ENCODE results near the gene SPATA4. TPM values are rescaled to one million over a fixed set of nuclear protein-coding genes. Genes with fewer than 3 reads are reported as not detected.

The SPATA4 gene
- total RNA-seq, 1 donor, result 0.72 TPM

DNA sequence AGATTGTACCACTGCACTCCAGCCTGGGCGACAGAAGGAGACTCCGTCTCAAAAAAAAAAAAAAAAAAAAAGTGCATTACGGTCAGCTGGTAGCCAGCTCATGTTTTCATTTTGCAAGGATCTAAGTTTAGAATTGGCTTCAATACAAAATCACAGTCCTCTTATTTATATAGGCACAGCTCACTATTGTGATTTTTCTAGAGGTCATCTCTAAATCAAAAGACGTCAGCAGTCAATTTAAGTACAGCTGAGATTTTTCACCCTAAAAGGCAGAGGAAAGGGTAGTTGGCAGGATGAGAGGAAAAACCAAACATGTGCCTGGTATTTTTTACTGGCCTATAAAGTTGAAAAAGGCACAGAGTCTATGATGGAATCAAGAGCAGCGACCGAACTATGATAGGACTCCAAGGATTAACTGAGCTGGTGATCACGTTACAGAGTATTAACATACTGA lies 42.8 kb upstream of the SPATA4 start:
- Histone ChIP-seq H3K27ac (ENCODE audit: low read depth, low read length) (peak overlapping the region; percentile 92), H2AFZ (ENCODE audit: low read length) (no peak overlapping the region), H3K4me2 (ENCODE audit: insufficient read depth, low read length) (peak overlapping the region; percentile 56), H3K4me1 (ENCODE audit: insufficient read depth, low read length) (peaks cover 22% of the 10 kb centered on the region), H3K36me3 (ENCODE audit: insufficient read depth, low read length) (no peaks in the 10 kb centered on the region), H4K20me1 (ENCODE audit: insufficient read depth, low read length) (no peaks in the 10 kb centered on the region), H3K9me3 (ENCODE audit: low read depth, low read length) (no peaks in the 10 kb centered on the region), H3K79me2 (ENCODE audit: insufficient read depth, low read length) (no peaks in the 10 kb centered on the region), H3K4me3 (ENCODE audit: insufficient read depth, low read length) (no peak overlapping the region), H3K27me3 (ENCODE audit: insufficient read depth, low read length) (no peaks in the 10 kb centered on the region)
- peak; percentile 61 for DNase-seq (ENCODE audit: insufficient read length, low spot score, missing footprints)
- TF ChIP-seq, protein P1, sequence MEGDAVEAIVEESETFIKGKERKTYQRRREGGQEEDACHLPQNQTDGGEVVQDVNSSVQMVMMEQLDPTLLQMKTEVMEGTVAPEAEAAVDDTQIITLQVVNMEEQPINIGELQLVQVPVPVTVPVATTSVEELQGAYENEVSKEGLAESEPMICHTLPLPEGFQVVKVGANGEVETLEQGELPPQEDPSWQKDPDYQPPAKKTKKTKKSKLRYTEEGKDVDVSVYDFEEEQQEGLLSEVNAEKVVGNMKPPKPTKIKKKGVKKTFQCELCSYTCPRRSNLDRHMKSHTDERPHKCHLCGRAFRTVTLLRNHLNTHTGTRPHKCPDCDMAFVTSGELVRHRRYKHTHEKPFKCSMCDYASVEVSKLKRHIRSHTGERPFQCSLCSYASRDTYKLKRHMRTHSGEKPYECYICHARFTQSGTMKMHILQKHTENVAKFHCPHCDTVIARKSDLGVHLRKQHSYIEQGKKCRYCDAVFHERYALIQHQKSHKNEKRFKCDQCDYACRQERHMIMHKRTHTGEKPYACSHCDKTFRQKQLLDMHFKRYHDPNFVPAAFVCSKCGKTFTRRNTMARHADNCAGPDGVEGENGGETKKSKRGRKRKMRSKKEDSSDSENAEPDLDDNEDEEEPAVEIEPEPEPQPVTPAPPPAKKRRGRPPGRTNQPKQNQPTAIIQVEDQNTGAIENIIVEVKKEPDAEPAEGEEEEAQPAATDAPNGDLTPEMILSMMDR (IDR thresholded peaks at IDR 0.05; ENCODE audit: extremely low read depth, low read depth, low read length), result no peak

- Histone ChIP-seq H3K9me3 (ENCODE audit: low read depth, low read length) (no peaks in the 10 kb centered on the region), H3K4me1 (ENCODE audit: insufficient read depth, low read length) (peaks cover 22% of the 10 kb centered on the region), H3K27ac (ENCODE audit: low read depth, low read length) (peak overlapping the region; percentile 92), H3K4me2 (ENCODE audit: insufficient read depth, low read length) (peak overlapping the region; percentile 56), H4K20me1 (ENCODE audit: insufficient read depth, low read length) (no peaks in the 10 kb centered on the region), H3K4me3 (ENCODE audit: insufficient read depth, low read length) (no peak overlapping the region), H3K36me3 (ENCODE audit: insufficient read depth, low read length) (no peaks in the 10 kb centered on the region), H3K27me3 (ENCODE audit: insufficient read depth, low read length) (no peaks in the 10 kb centered on the region), H3K79me2 (ENCODE audit: insufficient read depth, low read length) (no peaks in the 10 kb centered on the region), H2AFZ (ENCODE audit: low read length) (peak overlapping the region; percentile 39)
- TF ChIP-seq, protein P1 (IDR thresholded peaks at IDR 0.05; ENCODE audit: extremely low read depth, low read depth, low read length), result no peak
- DNase-seq (ENCODE audit: insufficient read length, low spot score, missing footprints), result no peak
These were observed 41.6 kb upstream of the SPATA4 start for GRCh38 chr4:176236946-176237345.

- Histone ChIP-seq H3K4me1 (ENCODE audit: insufficient read depth, low read length) (no peaks in the 10 kb centered on the region), H3K4me3 (ENCODE audit: insufficient read depth, low read length) (no peak overlapping the region), H3K36me3 (ENCODE audit: insufficient read depth, low read length) (no peaks in the 10 kb centered on the region), H3K4me2 (ENCODE audit: insufficient read depth, low read length) (no peak overlapping the region), H3K9me3 (ENCODE audit: low read depth, low read length) (no peaks in the 10 kb centered on the region), H2AFZ (ENCODE audit: low read length) (peak overlapping the region; percentile 32), H3K27me3 (ENCODE audit: insufficient read depth, low read length) (no peaks in the 10 kb centered on the region), H3K79me2 (ENCODE audit: insufficient read depth, low read length) (no peaks in the 10 kb centered on the region), H4K20me1 (ENCODE audit: insufficient read depth, low read length) (no peaks in the 10 kb centered on the region), H3K27ac (ENCODE audit: low read depth, low read length) (no peak overlapping the region)
- no peak for DNase-seq (ENCODE audit: insufficient read length, low spot score, missing footprints)
- TF ChIP-seq, protein P1 (IDR thresholded peaks at IDR 0.05; ENCODE audit: extremely low read depth, low read depth, low read length), result no peak
These were observed 35.5 kb upstream of the SPATA4 start for GRCh38 chr4:176230836-176231235.

DNA sequence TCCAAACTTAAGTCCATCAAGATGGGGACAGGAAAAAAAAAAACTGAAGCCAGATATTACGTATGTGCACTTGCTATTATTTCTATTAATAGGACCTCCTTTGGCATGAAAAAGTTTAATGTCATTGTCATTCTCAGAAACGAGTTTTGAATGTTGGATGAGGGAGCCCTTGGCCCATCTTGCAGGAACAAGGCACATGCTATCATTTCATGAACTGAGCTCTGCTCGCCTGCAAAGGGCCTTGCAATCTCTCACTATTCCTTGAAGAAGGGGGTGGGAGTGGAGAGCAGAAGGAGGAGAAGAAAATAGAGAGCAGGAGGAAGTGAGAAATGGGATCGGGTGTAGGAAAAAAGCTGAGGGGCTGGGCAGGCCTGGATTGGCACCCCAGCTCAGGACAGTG lies 34.3 kb upstream of the SPATA4 start:
- Histone ChIP-seq H3K9me3 (ENCODE audit: low read depth, low read length) (no peaks in the 10 kb centered on the region), H3K36me3 (ENCODE audit: insufficient read depth, low read length) (no peaks in the 10 kb centered on the region), H2AFZ (ENCODE audit: low read length) (peak overlapping the region; percentile 48), H3K27ac (ENCODE audit: low read depth, low read length) (no peak overlapping the region), H3K4me1 (ENCODE audit: insufficient read depth, low read length) (no peaks in the 10 kb centered on the region), H3K4me3 (ENCODE audit: insufficient read depth, low read length) (no peak overlapping the region), H3K4me2 (ENCODE audit: insufficient read depth, low read length) (no peak overlapping the region), H4K20me1 (ENCODE audit: insufficient read depth, low read length) (no peaks in the 10 kb centered on the region), H3K79me2 (ENCODE audit: insufficient read depth, low read length) (no peaks in the 10 kb centered on the region), H3K27me3 (ENCODE audit: insufficient read depth, low read length) (no peaks in the 10 kb centered on the region)
- DNase-seq (ENCODE audit: insufficient read length, low spot score, missing footprints), result no peak
- TF ChIP-seq, protein P1 (IDR thresholded peaks at IDR 0.05; ENCODE audit: extremely low read depth, low read depth, low read length), result no peak

Data from osteoblast (primary cell).